WTC11 (cell line): Measurements from ENCODE around the gene CENPU.

Experiments used
- ATF1 ChIP-seq: sonication (generic); formaldehyde crosslinking; IDR thresholded peaks from 2 replicates; pipeline ENCODE4 v1.8.1; 2023; ENCODE audit warnings: mild to moderate bottlenecking, moderate library complexity, missing genetic modification reagents
- CBFB ChIP-seq: sonication (generic); formaldehyde crosslinking; IDR thresholded peaks from 2 replicates; pipeline ENCODE4 v1.8.1; 2022; ENCODE audit warnings: mild to moderate bottlenecking, low read depth, missing genetic modification reagents
- CTCF ChIP-seq: fragments of 200-600 bp; IDR thresholded peaks from 2 replicates; pipeline ENCODE4 v1.8.0; 2022; ENCODE audit warnings: antibody characterized with exemption
- E2F1 ChIP-seq: sonication (generic); formaldehyde crosslinking; IDR thresholded peaks from 2 replicates; pipeline ENCODE4 v1.8.0; 2022; ENCODE audit warnings: mild to moderate bottlenecking, missing genetic modification reagents
- ESRRA ChIP-seq: sonication (generic); formaldehyde crosslinking; IDR thresholded peaks from 2 replicates; pipeline ENCODE4 v1.8.1; 2022; ENCODE audit warnings: mild to moderate bottlenecking, missing genetic modification reagents, borderline replicate concordance
- ETV6 ChIP-seq: sonication (generic); formaldehyde crosslinking; IDR thresholded peaks from 2 replicates; pipeline ENCODE4 v1.8.1; 2022; ENCODE audit warnings: mild to moderate bottlenecking, missing genetic modification reagents
- FOXP1 ChIP-seq: sonication (generic); formaldehyde crosslinking; IDR thresholded peaks from 2 replicates; pipeline ENCODE4 v1.8.0; 2022; ENCODE audit warnings: missing genetic modification reagents, mild to moderate bottlenecking, moderate library complexity, borderline replicate concordance
- MYBL2 ChIP-seq: sonication (generic); formaldehyde crosslinking; IDR thresholded peaks from 2 replicates; pipeline ENCODE4 v1.8.1; 2023; ENCODE audit warnings: mild to moderate bottlenecking, moderate library complexity, missing genetic modification reagents
- NFYB ChIP-seq: sonication (generic); formaldehyde crosslinking; conservative IDR thresholded peaks from 2 replicates; pipeline ENCODE4 v1.8.0; 2022; ENCODE audit warnings: low read depth, missing genetic modification reagents
- NR3C1 ChIP-seq: sonication (generic); formaldehyde crosslinking; conservative IDR thresholded peaks from 2 replicates; pipeline ENCODE4 v1.8.1; 2023; ENCODE audit warnings: low read depth, mild to moderate bottlenecking, missing genetic modification reagents
- ZNF232 ChIP-seq: sonication (generic); formaldehyde crosslinking; IDR thresholded peaks from 2 replicates; pipeline ENCODE4 v1.8.0; 2022; ENCODE audit warnings: mild to moderate bottlenecking, missing genetic modification reagents
- ZNF671 ChIP-seq: fragments of 250-450 bp; sonication (Bioruptor Pico); IDR thresholded peaks from 2 replicates; pipeline ENCODE4 v1.8.0; 2021; ENCODE audit warnings: mild to moderate bottlenecking
- TF ChIP-seq, protein P1 (sequence below): sonication (generic); formaldehyde crosslinking; IDR thresholded peaks from 2 replicates; pipeline ENCODE4 v1.8.0; 2022; ENCODE audit warnings: mild to moderate bottlenecking, missing genetic modification reagents
- TF ChIP-seq, protein P2 (sequence below): sonication (generic); formaldehyde crosslinking; IDR thresholded peaks from 2 replicates; pipeline ENCODE4 v1.8.1; 2023; ENCODE audit warnings: mild to moderate bottlenecking, missing genetic modification reagents

- TF ChIP-seq NFYB (no peak), ZNF671 (CRISPR knock-in tag) (no peak), FOXP1 (CRISPR knock-in tag) (no peak), MYBL2 (CRISPR knock-in tag) (no peak), ATF1 (no peak), ZNF232 (CRISPR knock-in tag) (no peak), CTCF (no peak), ESRRA (CRISPR knock-in tag) (no peak), NR3C1 (CRISPR knock-in tag) (no peak), ETV6 (CRISPR knock-in tag) (no peak), CBFB (no peak), E2F1 (no peak)
- TF ChIP-seq, protein P1, sequence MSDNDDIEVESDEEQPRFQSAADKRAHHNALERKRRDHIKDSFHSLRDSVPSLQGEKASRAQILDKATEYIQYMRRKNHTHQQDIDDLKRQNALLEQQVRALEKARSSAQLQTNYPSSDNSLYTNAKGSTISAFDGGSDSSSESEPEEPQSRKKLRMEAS = no peak
- TF ChIP-seq, protein P2, sequence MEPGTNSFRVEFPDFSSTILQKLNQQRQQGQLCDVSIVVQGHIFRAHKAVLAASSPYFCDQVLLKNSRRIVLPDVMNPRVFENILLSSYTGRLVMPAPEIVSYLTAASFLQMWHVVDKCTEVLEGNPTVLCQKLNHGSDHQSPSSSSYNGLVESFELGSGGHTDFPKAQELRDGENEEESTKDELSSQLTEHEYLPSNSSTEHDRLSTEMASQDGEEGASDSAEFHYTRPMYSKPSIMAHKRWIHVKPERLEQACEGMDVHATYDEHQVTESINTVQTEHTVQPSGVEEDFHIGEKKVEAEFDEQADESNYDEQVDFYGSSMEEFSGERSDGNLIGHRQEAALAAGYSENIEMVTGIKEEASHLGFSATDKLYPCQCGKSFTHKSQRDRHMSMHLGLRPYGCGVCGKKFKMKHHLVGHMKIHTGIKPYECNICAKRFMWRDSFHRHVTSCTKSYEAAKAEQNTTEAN (CRISPR knock-in tag) = no peak
Observed at GRCh38 chr4:184668511-184669114, 65.3 kb downstream of the CENPU start.
